NCI-H2171 (cell line): ENCODE results near the gene ATN1.
A peak's percentile ranks its signal among the peaks of the same experiment; 100 is the strongest.
"Not testable (repeated sequence)": the region's sequence is repeated elsewhere in the genome, so short reads cannot be mapped to it uniquely, and the experiment has no call there.

Experiments
- DNase-seq: peaks from one replicate; lab custom pipeline; 2025; lab: John Stamatoyannopoulos, UW

Gene ATN1

DNA sequence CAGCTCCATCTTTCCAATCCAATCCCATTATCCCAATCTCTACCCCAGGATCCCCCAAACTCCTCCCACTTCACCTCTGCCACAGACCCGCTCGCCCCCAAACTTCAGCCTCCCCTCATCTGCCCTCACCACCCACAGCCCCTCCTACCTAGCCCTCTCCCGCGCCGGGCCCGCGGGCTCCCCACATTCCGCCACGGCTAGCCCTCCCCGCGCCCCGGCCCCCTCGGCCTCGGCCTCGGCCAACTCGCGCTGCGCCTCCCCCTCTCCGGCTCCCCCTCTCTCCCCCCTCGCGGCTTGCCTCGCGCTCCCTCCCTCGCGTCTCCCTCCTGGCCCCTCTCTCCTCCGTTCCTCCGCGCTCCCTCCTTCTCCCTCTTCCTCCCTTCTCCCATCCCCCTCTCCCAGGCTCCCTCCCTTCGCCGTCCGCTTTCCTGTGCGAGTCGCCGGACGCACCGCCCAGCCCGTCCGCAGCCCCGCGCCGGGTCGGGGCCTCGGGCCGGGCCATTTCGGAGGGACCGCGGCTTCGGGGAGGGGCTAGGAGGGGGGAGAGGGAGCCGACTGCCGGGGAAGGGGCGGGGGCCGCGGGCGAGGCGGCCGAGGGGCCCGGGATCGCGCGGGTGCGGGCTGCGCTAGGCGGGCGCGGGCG lies at the start of gene ATN1:
Gene ATN1 (plus strand): TSS at position 581 of the 643 bp plus-strand sequence. CDS start 6,043 bp downstream, outside the sequence.
- DNase-seq: peak; percentile 98

DNA sequence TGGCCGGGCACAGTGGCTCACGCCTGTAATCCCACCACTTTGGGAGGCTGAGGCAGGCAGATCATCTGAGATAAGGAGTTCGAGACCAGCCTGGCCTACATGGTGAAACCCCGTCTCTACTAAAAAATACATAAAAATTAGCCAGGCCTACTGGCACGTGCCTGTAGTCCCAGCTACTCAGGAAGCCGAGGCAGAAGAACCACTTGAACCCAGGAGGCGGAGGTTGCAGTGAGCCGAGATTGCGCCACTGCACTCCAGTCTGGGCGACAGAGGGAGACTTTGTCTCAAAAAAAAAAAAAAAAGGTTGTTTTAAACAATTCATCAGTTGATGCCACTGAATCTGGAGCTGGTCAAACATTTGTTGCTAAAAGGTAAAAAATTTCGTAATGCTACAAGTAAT lies 47.9 kb upstream of the ATN1 start:
- DNase-seq: not testable (repeated sequence)

- DNase-seq: no peak
These were observed 44.5 kb upstream of the ATN1 start for GRCh38 chr12:6883252-6883651.

GRCh38 chr12:6883683-6884082 lies 44.1 kb upstream of the ATN1 start:
- no peak for DNase-seq

GRCh38 chr12:6884539-6884938 lies 43.2 kb upstream of the ATN1 start:
- no peak for DNase-seq

DNA sequence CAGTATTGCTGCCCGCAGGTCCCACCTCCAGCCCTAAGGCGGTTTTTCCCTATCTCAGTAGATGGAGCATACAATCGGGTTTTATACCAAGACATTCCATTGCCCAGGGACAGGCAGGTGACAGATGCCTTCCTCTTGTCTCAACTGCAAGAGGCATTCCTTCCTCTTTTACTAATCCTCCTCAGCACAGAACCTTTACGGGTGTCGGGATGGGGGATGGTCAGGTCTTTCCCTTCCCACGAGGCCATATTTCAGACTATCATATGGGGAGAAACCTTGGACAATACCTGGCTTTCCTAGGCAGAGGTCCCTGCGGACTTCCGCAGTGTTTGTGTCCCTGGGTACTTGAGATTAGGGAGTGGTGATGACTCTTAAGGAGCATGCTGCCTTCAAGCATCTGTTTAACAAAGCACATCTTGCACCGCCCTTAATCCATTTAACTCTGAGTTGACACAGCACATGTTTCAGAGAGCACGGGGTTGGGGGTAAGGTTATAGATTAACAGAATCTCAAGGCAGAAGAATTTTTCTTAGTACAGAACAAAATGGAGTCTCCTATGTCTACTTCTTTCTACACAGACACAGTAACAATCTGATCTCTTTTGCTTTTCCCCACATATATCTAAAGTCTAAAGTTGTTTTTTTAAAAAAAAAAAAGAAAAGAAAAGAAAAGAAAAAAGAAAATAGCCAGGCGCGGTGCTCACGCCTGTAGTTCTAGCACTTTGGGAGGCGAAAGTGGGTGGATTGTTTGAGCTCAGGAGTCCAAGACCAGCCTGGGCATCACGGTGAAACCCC lies 41.4 kb upstream of the ATN1 start:
- not testable (repeated sequence) for DNase-seq

GRCh38 chr12:6887460-6887859 lies 40.3 kb upstream of the ATN1 start:
- no peak for DNase-seq

- no peak for DNase-seq
These were observed 39.4 kb upstream of the ATN1 start for GRCh38 chr12:6888360-6888759.

- not testable (repeated sequence) for DNase-seq
These were observed 39.0 kb upstream of the ATN1 start for GRCh38 chr12:6888794-6889193.

DNA sequence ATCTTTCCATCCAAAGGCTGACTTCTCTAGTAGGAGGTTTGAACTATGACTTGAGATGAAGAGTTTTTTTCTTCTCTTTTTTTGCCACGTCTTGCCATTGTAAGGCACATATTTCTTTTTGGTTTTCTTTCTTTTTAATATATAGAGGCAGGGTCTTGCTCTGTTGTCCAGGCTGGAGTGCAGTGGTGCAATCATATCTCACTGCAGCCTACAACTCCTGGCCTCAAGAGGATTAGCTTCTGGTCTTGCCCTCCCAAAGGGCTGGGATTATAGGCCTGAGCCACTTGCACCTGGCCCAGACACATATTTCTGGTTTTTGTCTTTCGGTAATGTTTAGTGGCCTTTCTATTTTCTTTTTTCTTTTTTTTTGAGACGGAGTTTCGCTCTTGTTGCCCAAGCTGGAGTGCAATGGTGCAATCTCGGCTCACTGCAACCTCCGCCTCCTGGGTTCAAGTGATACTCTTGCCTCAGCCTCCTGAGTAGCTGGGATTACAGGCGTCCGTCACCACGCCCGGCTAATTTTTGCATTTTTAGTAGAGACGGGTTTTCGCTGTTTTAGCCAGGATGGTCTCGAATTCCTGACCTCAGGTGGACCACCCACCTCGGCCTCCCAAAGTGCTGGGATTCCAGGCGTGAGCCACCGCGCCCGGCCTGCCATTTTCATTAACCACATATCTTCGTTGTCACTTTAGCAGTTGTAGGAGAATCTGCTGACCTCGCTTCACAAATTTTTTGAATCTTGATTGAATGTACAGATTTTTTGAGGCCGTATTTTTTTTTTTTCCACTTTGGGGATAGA lies 37.8 kb upstream of the ATN1 start:
- not testable (repeated sequence) for DNase-seq

GRCh38 chr12:6890789-6891645 lies 36.7 kb upstream of the ATN1 start:
- peak; percentile 100 for DNase-seq

GRCh38 chr12:6891646-6892001 lies 36.1 kb upstream of the ATN1 start:
- peak; percentile 81 for DNase-seq

- not testable (repeated sequence) for DNase-seq
These were observed 35.1 kb upstream of the ATN1 start for GRCh38 chr12:6892683-6893082.

GRCh38 chr12:6894321-6894720 lies 33.4 kb upstream of the ATN1 start:
- no peak for DNase-seq

- DNase-seq: peak; percentile 31
These were observed 30.8 kb upstream of the ATN1 start for GRCh38 chr12:6896846-6897435.

- DNase-seq: no peak
These were observed 28.3 kb upstream of the ATN1 start for GRCh38 chr12:6899427-6899826.

DNA sequence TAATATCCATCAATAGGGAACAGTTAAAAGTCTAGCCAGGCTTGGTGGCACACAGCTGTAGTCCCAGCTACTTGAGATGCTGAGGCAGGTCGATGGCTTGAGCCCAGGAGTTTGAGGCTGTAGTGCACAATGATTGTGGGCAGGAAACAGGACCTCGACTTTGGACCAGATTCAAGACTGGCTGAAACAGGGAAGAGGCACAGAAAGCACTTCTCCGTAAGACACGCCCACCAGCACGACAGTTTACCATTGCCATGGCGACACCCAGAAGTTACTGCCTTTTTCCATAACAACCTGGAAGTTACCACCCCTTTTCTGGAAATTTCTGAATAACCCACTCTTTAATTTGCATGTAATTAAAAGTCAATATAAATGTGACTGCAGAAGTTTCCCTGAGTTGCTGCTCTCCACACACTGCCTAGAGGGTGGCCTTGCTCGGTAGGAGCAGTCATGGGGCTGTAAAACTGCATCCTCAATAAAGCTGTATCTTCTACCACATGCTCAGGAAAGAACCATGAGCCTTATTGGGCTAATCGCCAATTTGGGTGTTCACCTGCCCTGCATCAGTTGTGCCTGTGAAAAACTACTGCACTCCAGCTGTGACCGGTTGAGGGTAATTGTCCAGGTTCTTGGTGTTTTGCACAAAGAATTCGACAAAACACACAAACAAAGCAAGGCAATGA lies 27.8 kb upstream of the ATN1 start:
- peak; percentile 56 for DNase-seq

GRCh38 chr12:6902448-6902847 lies 25.3 kb upstream of the ATN1 start:
- no peak for DNase-seq

DNA sequence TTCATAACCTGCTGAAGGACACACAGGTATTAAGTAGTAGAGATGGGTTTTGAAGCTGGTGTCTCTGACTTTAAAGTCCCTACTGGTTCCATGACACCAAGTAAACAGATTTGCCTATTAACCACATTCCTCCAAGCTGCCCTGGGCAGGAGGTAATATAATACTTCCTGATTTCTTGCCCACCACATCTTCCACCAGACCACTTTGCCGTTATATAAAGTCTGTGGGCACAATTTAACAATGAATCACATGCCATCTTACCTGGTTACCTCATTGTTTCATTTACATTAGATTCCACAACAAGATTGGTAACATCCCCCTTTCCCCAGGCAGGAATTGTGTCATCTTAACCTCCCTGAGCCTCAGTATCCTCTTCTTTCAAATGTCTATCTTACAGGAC lies 24.0 kb upstream of the ATN1 start:
- DNase-seq: no peak
